ENCODE data around the gene CPSF6.

- TF ChIP-seq CTCF (IDR thresholded peaks at IDR 0.05): no peak
- no peak for TF ChIP-seq POLR2AphosphoS5 (IDR thresholded peaks at IDR 0.05)
Observed at GRCh38 chr12:69225251-69225910, 14.0 kb upstream of the CPSF6 start.
